ENCODE results near the gene CUTA. TPM values are rescaled to one million over a fixed set of nuclear protein-coding genes. Genes with fewer than 3 reads are reported as not detected.

The CUTA gene
- total and polyA plus RNA-seq, 2 of the 13 experiments (the other 11 are each of a cell fraction or from before 2014, with no cell fraction given) = 170 to 180 TPM

DNA sequence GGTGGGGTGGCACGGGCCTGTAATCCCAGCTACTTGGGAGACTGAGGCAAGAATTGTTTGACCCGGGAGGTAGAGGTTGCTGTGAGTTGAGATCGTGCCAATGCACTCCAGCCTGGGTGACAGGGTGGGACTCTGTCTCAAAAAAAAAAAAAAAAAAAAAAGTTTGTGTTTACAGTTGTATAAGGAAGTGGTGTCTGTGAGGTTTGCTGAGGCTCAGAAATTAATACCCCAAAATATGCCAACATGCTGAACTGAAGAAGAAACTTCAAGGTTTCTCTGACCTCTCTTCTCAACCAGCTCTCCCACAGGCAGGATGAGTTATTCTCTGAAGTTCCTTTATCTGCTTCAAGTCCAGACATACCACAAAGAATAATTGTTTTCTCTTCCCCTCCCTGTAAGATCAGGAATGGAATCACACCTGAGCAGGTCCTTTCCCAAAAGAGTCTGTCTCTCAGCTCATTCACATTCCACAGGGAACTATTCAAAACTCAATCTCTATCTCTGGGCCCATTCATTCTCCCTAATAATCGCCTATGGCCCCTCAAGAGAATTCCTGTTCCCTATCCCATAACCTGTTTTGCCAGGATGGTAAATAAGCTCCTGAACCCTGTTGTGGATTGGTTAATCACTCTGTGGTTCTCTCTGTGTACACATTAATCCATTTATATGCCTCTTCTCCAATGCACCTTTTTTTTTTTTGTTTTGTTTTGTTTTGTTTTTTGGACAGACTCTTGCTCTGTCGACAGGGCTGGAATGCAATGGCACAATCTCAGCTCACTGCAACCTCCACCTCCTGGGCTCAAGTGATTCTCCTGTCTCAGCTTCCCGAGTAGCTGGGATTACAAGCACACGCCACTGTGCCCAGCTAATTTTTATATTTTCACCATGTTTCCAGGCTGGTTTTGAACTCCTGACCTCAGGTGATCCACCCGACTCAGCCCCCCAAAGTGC lies 43.7 kb downstream of the CUTA start:
- DNase-seq (ENCODE audit: low spot score) (no peak), FAIRE-seq (no peak), ATAC-seq (no peak)
- Histone ChIP-seq H3K27me3 (ENCODE audit: control insufficient read depth in 1 of 2, insufficient read depth in 2 of 2, low read length in 2 of 2) (no peaks in the 10 kb centered on the region), H3K4me3 (replicated peaks in 1 of 3; ENCODE audit: insufficient read depth in 1 of 3, low read depth in 2 of 3, low read length in 3 of 3) (no peak overlapping the region), H4K20me1 (ENCODE audit: insufficient read depth, low read length) (no peaks in the 10 kb centered on the region), H2AFZ (ENCODE audit: low read length) (no peak overlapping the region), H3K9ac (ENCODE audit: insufficient read depth, low read depth, low read length) (no peak overlapping the region), H3K4me2 (ENCODE audit: low read depth, low read length) (no peak overlapping the region), H3K27ac (ENCODE audit: extremely low read length, insufficient read depth, low read length) (no peak overlapping the region), H3K9me3 (ENCODE audit: low read length) (no peaks in the 10 kb centered on the region), H3K4me1 (ENCODE audit: insufficient read depth, low read length) (peaks cover 14% of the 10 kb centered on the region), H3K36me3 (replicated peaks in 1 of 2; ENCODE audit: control insufficient read depth in 1 of 2, insufficient read depth in 2 of 2, low read length in 2 of 2) (no peaks in the 10 kb centered on the region), H3K79me2 (ENCODE audit: insufficient read depth, low read length) (no peaks in the 10 kb centered on the region)
- in situ Hi-C loops (cut with HindIII; ENCODE audit: extremely low pct_ligation_motif_present, low pct_unique_long_range_greater_than_20kb) (no loop called here), intact Hi-C loops (cut with micrococcal nuclease; ENCODE audit: unreplicated experiment) (no loop called here)
- 15% methylated on average over 8 of the region's 8 CpGs for WGBS (ENCODE audit: low lambda C conversion rate)
- TF ChIP-seq ISX (CRISPR knock-in tag; conservative IDR thresholded peaks at IDR 0.05) (no peak), GTF2F1 (IDR thresholded peaks at IDR 0.05; ENCODE audit: low read length) (no peak), ZNF317 (CRISPR knock-in tag; IDR thresholded peaks at IDR 0.05) (no peak), MYNN (CRISPR knock-in tag; IDR thresholded peaks at IDR 0.05; ENCODE audit: low read depth) (no peak), MEIS2 (CRISPR knock-in tag; IDR thresholded peaks at IDR 0.05) (no peak), HNF4A (CRISPR knock-in tag; IDR thresholded peaks at IDR 0.05) (no peak), TCF7L2 (IDR thresholded peaks at IDR 0.05; ENCODE audit: low read depth, low read length) (no peak), ZFY (CRISPR knock-in tag; IDR thresholded peaks at IDR 0.05) (no peak), CENPX (CRISPR knock-in tag; IDR thresholded peaks at IDR 0.05) (no peak)
- TF ChIP-seq, protein P1, sequence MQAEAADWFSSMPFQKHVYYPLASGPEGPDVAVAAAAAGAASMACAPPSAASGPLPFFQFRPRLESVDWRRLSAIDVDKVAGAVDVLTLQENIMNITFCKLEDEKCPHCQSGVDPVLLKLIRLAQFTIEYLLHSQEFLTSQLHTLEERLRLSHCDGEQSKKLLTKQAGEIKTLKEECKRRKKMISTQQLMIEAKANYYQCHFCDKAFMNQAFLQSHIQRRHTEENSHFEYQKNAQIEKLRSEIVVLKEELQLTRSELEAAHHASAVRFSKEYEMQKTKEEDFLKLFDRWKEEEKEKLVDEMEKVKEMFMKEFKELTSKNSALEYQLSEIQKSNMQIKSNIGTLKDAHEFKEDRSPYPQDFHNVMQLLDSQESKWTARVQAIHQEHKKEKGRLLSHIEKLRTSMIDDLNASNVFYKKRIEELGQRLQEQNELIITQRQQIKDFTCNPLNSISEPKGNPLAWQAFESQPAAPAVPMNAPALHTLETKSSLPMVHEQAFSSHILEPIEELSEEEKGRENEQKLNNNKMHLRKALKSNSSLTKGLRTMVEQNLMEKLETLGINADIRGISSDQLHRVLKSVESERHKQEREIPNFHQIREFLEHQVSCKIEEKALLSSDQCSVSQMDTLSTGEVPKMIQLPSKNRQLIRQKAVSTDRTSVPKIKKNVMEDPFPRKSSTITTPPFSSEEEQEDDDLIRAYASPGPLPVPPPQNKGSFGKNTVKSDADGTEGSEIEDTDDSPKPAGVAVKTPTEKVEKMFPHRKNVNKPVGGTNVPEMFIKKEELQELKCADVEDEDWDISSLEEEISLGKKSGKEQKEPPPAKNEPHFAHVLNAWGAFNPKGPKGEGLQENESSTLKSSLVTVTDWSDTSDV (CRISPR knock-in tag; IDR thresholded peaks at IDR 0.05) = no peak
- POLR2A ChIA-PET = interaction anchor here (1.4 kb wide), 1 partner anchor 56 kb away, joined by 3 read pairs; the partner anchor contains the start of gene ZBTB22
- CTCF ChIA-PET (ENCODE audit: low intra/inter-chr PET ratio, low total read pairs) = no interaction called here
- no TSS peak for BruUV-seq (replicated peaks)

Measured in HepG2 (cell line).